GM20431 (cell line): Measurements from ENCODE around the gene SLC22A1.
"Not testable (repeated sequence)": the region's sequence is repeated elsewhere in the genome, so short reads cannot be mapped to it uniquely, and the experiment has no call there.

ENCODE experiments used
- in situ Hi-C: fragments of 300-500 bp; cut with MseI, MboI; formaldehyde crosslinking; loops from one replicate; pipeline ENCODE4 v1.15.0; 2020; ENCODE audit warnings: low sequenced_read_pairs; ENCODE audit not compliant: unreplicated experiment

The SLC22A1 gene

GRCh38 chr6:160134779-160135547, 13.3 kb downstream of the SLC22A1 start:
- in situ Hi-C loops: loop anchor here (10.0 kb wide), 1 partner anchor 320 kb away; no protein-coding TSS in a partner anchor

GRCh38 chr6:160135907-160136655, 14.5 kb downstream of the SLC22A1 start:
- in situ Hi-C loops: loop anchor here (10.0 kb wide), 1 partner anchor 319 kb away; no protein-coding TSS in a partner anchor

- in situ Hi-C loops: loop anchor here (10.0 kb wide), 1 partner anchor 317 kb away; no protein-coding TSS in a partner anchor
Observed at GRCh38 chr6:160137130-160137988, 15.7 kb downstream of the SLC22A1 start.

DNA sequence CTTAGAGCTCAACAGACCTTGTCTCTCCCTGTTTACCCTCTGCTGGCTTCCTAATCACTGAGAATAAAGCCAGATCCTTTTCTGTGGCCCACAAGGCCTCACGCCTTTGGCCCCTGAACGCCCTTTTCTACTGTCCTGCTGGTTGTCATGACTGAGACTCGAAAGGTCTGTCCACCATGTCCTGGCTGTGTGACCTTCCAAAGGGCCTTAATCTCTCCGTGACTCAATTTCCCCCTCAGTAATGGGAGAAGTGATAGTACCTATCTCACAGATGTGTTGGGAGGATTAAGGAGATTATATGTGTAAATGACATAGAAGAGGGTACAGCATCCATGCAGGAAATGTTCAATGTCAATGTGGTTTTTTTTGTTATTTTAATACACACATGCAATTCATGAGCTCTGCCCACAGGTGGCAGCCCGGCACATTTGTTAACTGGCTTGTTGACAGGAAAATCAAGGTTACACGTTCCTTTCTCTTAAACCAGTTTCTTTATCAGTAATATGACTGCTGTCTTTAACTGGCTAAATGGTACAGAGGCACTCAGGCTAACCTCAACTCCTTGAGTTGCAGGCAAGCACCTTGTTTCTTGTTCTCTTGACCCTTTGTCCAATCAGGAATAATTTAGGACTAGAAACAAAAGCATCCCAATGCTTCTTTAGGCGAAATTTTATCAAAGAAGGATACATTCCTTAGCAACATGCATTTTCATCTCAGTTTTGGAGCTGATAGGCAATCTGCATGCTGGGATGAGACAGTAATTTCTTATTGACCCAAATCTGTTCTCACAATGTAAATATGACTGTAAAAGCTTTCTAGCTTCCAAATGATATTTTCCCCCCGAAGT, 16.6 kb downstream of the SLC22A1 start:
- in situ Hi-C loops: loop anchor here (10.0 kb wide), 1 partner anchor 317 kb away; no protein-coding TSS in a partner anchor

DNA sequence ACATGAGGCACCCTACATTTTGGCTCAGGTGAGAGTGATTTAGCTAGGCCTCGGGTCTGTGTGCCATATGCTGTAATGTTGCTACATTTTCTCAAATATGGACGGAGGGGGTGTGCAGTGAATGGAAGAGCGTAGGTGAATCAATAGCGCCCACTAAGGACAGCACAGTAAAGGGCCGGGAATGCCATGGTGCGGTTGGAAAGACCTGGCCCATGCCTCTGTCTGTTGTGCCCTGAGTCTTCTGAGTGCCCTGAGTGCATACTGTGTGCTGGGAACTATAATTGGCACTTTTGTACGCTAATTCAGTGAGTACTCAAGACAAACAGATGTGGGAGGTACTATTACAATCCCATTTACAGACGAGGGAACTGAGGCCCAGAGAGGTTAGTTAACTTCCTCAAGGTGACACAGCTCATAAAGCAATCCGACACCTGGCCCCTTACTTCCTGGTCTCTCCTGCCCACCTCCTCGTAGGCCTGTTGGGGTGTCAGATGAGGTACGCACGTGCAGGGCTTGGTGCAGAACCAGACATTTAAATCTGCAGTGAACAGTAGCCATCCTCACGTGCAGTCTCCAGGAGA, 17.3 kb downstream of the SLC22A1 start:
- in situ Hi-C loops: loop anchor here (10.0 kb wide), 1 partner anchor 316 kb away; no protein-coding TSS in a partner anchor

GRCh38 chr6:160139420-160139851, 17.8 kb downstream of the SLC22A1 start:
- in situ Hi-C loops: loop anchor here (10.0 kb wide), 1 partner anchor 315 kb away; no protein-coding TSS in a partner anchor

GRCh38 chr6:160140493-160140892, 18.9 kb downstream of the SLC22A1 start:
- in situ Hi-C loops: not testable (repeated sequence)

- in situ Hi-C loops: no loop called here
Observed at GRCh38 chr6:160141001-160141726, 19.5 kb downstream of the SLC22A1 start.

DNA sequence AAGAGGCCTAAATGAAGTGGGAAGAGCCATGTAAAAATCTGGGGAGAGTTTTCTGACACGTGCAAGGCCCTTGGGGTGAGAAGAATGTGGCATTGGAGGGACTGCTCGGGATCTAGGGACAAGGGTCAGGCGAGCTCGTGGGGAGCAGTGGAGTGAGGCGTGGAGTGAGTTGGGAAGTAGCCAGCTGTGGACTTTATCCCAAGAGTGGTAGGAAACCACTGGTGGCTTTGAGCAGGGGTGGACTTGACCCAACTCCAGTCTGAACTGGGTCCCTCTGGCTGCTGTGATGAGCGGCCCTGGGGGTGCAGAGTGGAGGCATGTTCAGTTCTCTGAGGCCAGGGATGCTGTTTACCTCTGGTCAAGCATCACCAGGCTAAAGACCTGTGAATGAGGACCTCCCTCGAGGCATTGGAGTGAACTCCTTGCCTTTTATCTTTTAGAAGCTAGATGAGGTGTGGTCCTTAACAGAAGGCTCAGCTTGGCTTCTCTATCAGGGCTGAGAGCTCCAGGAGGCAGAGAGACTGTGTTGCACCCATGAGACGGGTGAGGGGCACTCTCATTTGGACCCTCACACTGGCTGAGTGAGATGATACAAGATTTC, 20.6 kb downstream of the SLC22A1 start:
- in situ Hi-C loops: no loop called here

DNA sequence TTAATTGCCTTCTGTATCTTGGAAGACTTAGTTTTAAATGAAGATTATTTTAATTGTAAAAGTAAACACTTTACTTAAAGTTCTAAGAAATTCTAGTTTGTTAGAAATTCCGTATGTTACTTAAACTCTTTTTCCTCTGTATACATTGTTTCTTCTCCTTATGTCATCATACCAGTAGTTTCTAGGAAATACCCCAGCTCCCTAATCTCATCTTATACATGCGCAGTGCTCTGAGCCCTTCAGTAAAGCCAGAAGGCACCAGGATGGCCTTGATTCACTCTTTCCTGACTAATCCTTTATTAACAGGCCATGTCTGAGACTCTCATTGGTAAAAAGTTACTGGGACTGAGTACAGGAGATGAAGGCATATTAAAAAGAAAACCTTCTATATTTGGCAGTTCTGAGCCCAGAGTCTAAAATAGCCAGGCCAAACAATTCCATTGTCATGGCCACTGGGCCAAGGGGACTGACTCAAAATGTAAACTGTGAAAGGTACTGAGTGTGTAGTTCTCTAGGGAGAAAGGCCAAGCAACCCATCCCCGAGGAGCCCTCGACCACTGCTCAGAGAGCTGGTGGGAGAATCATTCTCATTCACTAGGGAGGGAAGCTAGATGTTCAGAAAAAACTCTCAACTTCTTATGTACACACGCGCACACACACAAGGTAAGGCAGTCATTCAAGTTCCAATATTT, 25.0 kb downstream of the SLC22A1 start:
- in situ Hi-C loops: no loop called here

GRCh38 chr6:160147146-160147536, 25.5 kb downstream of the SLC22A1 start:
- in situ Hi-C loops: no loop called here

DNA sequence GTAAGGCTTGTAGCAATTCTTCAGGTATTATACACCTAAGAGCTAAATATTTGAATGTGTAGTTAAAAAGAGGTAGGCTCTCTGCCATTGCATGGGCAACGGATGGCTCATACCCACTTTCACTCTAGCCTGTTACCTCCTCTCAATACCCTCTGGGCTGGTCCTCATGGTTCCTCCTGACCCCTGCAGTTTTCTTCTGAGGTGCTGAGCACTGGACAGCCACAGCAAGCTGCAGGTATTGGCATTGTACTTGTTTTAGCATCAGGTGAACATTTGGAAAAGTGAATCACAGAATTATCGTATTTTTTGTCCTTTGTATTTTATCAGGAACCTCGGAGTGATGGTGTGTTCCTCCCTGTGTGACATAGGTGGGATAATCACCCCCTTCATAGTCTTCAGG, 32.9 kb downstream of the SLC22A1 start:
- in situ Hi-C loops: no loop called here

DNA sequence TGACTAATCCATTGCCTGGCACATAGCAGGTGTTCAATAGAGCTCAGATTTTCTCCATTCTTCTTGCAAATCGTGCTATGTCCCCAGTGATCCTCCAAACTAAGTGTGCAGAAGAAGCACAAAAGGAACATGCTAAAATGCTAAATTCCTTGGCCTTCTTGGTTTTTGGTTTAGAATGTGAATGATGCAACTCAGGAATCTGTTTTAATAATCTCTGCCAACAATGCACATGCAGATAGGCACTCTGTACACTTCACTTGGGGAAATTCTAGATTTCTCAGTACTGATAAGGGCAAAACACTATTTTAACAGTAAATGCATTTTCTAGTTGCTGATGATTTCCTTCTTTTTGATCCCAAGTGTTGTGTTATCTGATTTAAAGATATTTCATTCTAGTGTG, 35.2 kb downstream of the SLC22A1 start:
- in situ Hi-C loops: no loop called here

- in situ Hi-C loops: no loop called here
Observed at GRCh38 chr6:160160450-160160849, 38.8 kb downstream of the SLC22A1 start.

GRCh38 chr6:160160929-160161646, 39.5 kb downstream of the SLC22A1 start:
- in situ Hi-C loops: no loop called here

GRCh38 chr6:160161647-160161986, 40.0 kb downstream of the SLC22A1 start:
- in situ Hi-C loops: no loop called here
